AG09309 (cell line): ENCODE results near the gene NUP153.

ENCODE experiments used
- DNase-seq: peaks from one replicate; pipeline ENCODE4 v3.0.0-alpha.2; 2010; ENCODE audit warnings: low read depth
- H3K4me3 ChIP-seq: 2 replicates; pipeline ENCODE4 v1.5.1; 2011; ENCODE audit warnings: mild to moderate bottlenecking, low read depth, low read length, moderate library complexity; ENCODE audit not compliant: control insufficient read depth
- CTCF ChIP-seq: IDR thresholded peaks from 2 replicates; pipeline ENCODE4 v1.5.1; 2011; ENCODE audit warnings: mild to moderate bottlenecking, low read depth, low read length, inconsistent platforms; ENCODE audit not compliant: insufficient read depth, control insufficient read depth; ENCODE audit errors: missing control alignments

Gene NUP153

GRCh38 chr6:17703256-17703694 lies 3.5 kb downstream of the NUP153 start:
- H3K4me3 ChIP-seq: no peak overlapping the region
- TF ChIP-seq CTCF: no peak
- peak; percentile 42 for DNase-seq

GRCh38 chr6:17700421-17701416 lies 6.0 kb downstream of the NUP153 start:
- DNase-seq: no peak
- TF ChIP-seq CTCF: no peak
- no peak overlapping the region for H3K4me3 ChIP-seq

GRCh38 chr6:17691925-17692538 lies 14.7 kb downstream of the NUP153 start:
- TF ChIP-seq CTCF: no peak
- no peak overlapping the region for H3K4me3 ChIP-seq
- no peak for DNase-seq

- H3K4me3 ChIP-seq: no peak overlapping the region
- TF ChIP-seq CTCF: no peak
- no peak for DNase-seq
Measured at GRCh38 chr6:17688481-17688880, 18.2 kb downstream of the NUP153 start.

DNA sequence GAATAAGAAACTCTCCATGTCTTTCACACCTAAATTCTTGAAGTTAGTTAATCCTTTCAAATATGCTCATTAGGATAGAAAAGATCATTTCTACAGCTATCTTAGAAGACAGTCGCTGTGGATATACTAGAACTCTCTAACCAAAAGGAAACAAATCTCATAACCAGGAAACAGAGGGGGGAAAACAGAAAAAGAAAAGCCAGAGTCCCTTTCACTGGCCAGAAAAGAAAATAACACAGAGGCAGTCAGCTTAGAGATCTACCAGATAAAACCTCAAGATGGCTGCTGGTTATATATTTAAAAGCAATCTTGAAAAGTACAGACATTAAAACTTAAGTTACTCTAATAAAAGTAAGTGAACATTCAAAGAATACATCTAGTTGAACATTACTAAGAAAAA lies 19.6 kb downstream of the NUP153 start:
- DNase-seq: no peak
- no peak overlapping the region for H3K4me3 ChIP-seq
- no peak for TF ChIP-seq CTCF

DNA sequence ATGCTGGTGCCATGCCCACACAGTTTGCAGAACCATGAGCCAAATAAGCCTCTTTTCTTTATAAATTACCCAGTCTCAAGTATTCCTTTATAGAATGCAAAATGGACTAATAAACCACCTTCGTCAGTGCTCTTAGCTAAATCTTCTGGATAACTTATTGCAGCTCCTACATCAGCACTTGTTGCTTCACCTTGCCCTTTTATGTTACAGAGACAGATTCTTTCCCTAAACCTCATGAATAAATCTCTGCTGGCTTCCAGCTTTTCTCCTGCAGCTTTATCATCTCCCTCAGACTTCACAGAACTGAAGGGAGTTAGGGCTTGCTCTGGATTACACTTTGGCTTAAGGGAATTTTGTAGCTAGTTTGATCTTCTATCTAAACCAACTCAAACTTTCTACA lies 22.6 kb downstream of the NUP153 start:
- no peak for DNase-seq
- no peak overlapping the region for H3K4me3 ChIP-seq
- no peak for TF ChIP-seq CTCF
